ENCODE data around the gene CSNK1A1.

GRCh38 chr5:149442563-149443182 is 108.6 kb downstream of the CSNK1A1 start:
- TF ChIP-seq POLR2AphosphoS5 (IDR thresholded peaks at IDR 0.05; ENCODE audit: low read depth, low read length) (no peak), POLR2A (IDR thresholded peaks at IDR 0.05; ENCODE audit: low read depth, low read length) (no peak), TAF1 (IDR thresholded peaks at IDR 0.05; ENCODE audit: borderline replicate concordance, low read depth, low read length) (no peak)

Measured in GM12892 (cell line).